Neuronal stem cell (in vitro differentiated cells): Measurements from ENCODE around the gene KRT71.

Source experiments
- DNase-seq: peaks from one replicate; pipeline ENCODE4 v3.0.0-alpha.2; 2013; ENCODE audit warnings: low spot score
- H2AFZ ChIP-seq: one replicate; pipeline ENCODE4 v1.6.1; 2013; ENCODE audit warnings: mild to moderate bottlenecking, low read length, inconsistent platforms
- H2AK5ac ChIP-seq: 2 replicates; pipeline ENCODE4 v1.6.1; 2013; ENCODE audit warnings: low read depth, mild to moderate bottlenecking, inconsistent platforms, low read length, moderate library complexity, mixed read lengths
- H2BK120ac ChIP-seq: 2 replicates; pipeline ENCODE4 v1.6.1; 2013; ENCODE audit warnings: low read depth, mild to moderate bottlenecking, inconsistent platforms, low read length, moderate library complexity, mixed read lengths
- H2BK12ac ChIP-seq: one replicate; pipeline ENCODE4 v1.6.1; 2013; ENCODE audit warnings: low read length, inconsistent platforms
- H2BK15ac ChIP-seq: 2 replicates; pipeline ENCODE4 v1.6.1; 2013; ENCODE audit warnings: mild to moderate bottlenecking, low read length, inconsistent platforms, mixed read lengths
- H2BK5ac ChIP-seq: one replicate; pipeline ENCODE4 v1.6.1; 2013; ENCODE audit warnings: inconsistent platforms, mild to moderate bottlenecking, low read length, moderate library complexity
- H3K14ac ChIP-seq: one replicate; pipeline ENCODE4 v1.6.1; 2013; ENCODE audit warnings: low read length, inconsistent platforms
- H3K18ac ChIP-seq: 2 replicates; pipeline ENCODE4 v1.6.1; 2013; ENCODE audit warnings: low read length, inconsistent platforms
- H3K23ac ChIP-seq: 2 replicates; pipeline ENCODE4 v1.6.1; 2013; ENCODE audit warnings: low read depth, mild to moderate bottlenecking, mixed read lengths, low read length, inconsistent platforms; ENCODE audit not compliant: poor library complexity
- H3K27ac ChIP-seq: replicated peaks from 3 replicates; pipeline ENCODE4 v1.5.1; 2013; ENCODE audit warnings: low read length, inconsistent platforms
- H3K27me3 ChIP-seq, 3 experiments: 2 replicates each; pipeline ENCODE4 v1.6.1; 2013; ENCODE audit warnings: low read length in 3 of 3, mild to moderate bottlenecking in 2 of 3, inconsistent platforms in 1 of 3, low read depth in 1 of 3, mixed read lengths in 1 of 3, moderate library complexity in 1 of 3; ENCODE audit not compliant: control insufficient read depth in 3 of 3, insufficient read depth in 3 of 3
- H3K36me3 ChIP-seq, 2 donors: replicated peaks in 1 of 2; 2 replicates each; pipeline ENCODE4 v1.6.1; 2013; ENCODE audit warnings: low read length in 2 of 2; ENCODE audit not compliant: control insufficient read depth in 2 of 2, insufficient read depth in 2 of 2
- H3K4ac ChIP-seq: 2 replicates; pipeline ENCODE4 v1.6.1; 2013; ENCODE audit warnings: inconsistent platforms, mild to moderate bottlenecking, low read length, moderate library complexity
- H3K4me1 ChIP-seq, 2 donors: 1 replicate in 1 of 2; 2 replicates in 1 of 2; pipeline ENCODE4 v1.6.1; 2013; ENCODE audit warnings: low read length in 2 of 2, low read depth in 1 of 2; ENCODE audit not compliant: control insufficient read depth in 2 of 2, insufficient read depth in 1 of 2
- H3K4me2 ChIP-seq: one replicate; pipeline ENCODE4 v1.6.1; 2013; ENCODE audit warnings: mild to moderate bottlenecking, low read length, inconsistent platforms; ENCODE audit not compliant: insufficient read depth, poor library complexity, severe bottlenecking
- H3K4me3 ChIP-seq, 2 donors: 2 replicates each; pipeline ENCODE4 v1.5.1; 2013; ENCODE audit warnings: low read length in 2 of 2, mild to moderate bottlenecking in 2 of 2, inconsistent platforms in 1 of 2, moderate library complexity in 1 of 2
- H3K79me1 ChIP-seq: one replicate; pipeline ENCODE4 v1.6.1; 2013; ENCODE audit warnings: low read depth, mild to moderate bottlenecking, inconsistent platforms, low read length, moderate library complexity
- H3K9ac ChIP-seq: one replicate; pipeline ENCODE4 v1.6.1; 2013; ENCODE audit warnings: mild to moderate bottlenecking, low read depth, low read length, inconsistent platforms; ENCODE audit not compliant: poor library complexity
- H3K9me3 ChIP-seq, 2 donors: replicated peaks in 1 of 2; 2 replicates each; pipeline versions ENCODE3 to v1.6.1; 2013; ENCODE audit warnings: low read length in 2 of 2, mild to moderate bottlenecking in 2 of 2, inconsistent platforms in 1 of 2, low read depth in 1 of 2, mixed read lengths in 1 of 2, moderate library complexity in 1 of 2; ENCODE audit not compliant: control insufficient read depth in 2 of 2, insufficient read depth in 1 of 2
- H4K8ac ChIP-seq: one replicate; pipeline ENCODE4 v1.6.1; 2013; ENCODE audit warnings: low read depth, mild to moderate bottlenecking, inconsistent platforms, low read length, moderate library complexity
- H4K91ac ChIP-seq: one replicate; pipeline ENCODE4 v1.6.1; 2013; ENCODE audit warnings: low read length, low read depth, mild to moderate bottlenecking, inconsistent platforms; ENCODE audit not compliant: poor library complexity
- WGBS, 2 donors: extraction: QIAGEN DNeasy Blood & Tissue Kit; methylation state at CpG; one replicate each; pipeline ENCODE4 v1.1.7; 2013; ENCODE audit warnings: missing lambda C conversion rate in 2 of 2, mixed read lengths in 1 of 2; ENCODE audit not compliant: insufficient read length in 2 of 2, insufficient replicate concordance in 1 of 2; ENCODE audit errors: extremely low coverage in 2 of 2; 5-methylcytosine and 5-hydroxymethylcytosine counted together

The KRT71 gene

DNA sequence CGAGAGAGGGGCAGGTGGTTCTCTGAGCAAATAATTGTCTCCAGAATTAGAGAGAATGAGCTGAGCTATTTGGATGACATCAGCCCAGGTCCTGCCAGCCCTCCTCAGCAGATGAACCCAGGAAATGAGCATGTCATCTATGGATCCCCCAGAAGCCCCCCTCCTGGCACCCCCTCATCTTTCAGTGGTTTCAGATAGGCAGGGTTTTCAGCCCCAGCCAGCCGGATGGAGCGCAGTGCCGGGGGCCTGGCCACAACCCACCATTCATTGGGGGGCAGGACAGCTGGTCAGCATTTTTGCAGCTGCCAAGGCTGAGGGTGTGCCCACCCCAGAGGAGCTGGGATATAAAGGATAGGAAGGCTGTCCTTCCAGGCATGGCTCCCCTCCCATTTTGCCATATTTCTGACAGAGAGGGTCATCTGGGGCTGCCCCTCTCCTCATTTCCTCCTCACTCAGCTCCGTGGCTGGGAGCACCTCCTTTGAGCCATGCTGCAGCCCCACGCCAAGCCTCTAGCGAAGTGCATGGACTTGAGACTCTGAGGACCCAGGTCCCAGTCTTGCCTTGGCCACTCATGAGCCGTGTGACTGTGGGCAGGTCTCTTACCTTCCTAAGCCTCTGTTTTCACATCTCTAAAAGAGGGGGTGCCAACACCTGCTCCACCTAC is 6.0 kb upstream of the KRT71 start:
- H3K79me1 ChIP-seq: no peaks in the 10 kb centered on the region
- no peak overlapping the region for H3K18ac ChIP-seq
- DNase-seq: no peak
- H3K9ac ChIP-seq: no peak overlapping the region
- no peak overlapping the region for H3K27ac ChIP-seq
- no peak overlapping the region for H3K4ac ChIP-seq
- H2BK120ac ChIP-seq: no peak overlapping the region
- no peaks in the 10 kb centered on the region for H3K36me3 ChIP-seq
- H3K4me3 ChIP-seq: no peak overlapping the region
- no peak overlapping the region for H3K4me2 ChIP-seq
- no peak overlapping the region for H3K23ac ChIP-seq
- peak overlapping the region; percentile 10 for H2AK5ac ChIP-seq
- no peak overlapping the region for H4K8ac ChIP-seq
- no peaks in the 10 kb centered on the region for H3K9me3 ChIP-seq
- peaks cover 0 to 4% (median 0%) of the 10 kb centered on the region in 3 experiments for H3K27me3 ChIP-seq
- no peak overlapping the region for H2BK5ac ChIP-seq
- no peak overlapping the region for H3K14ac ChIP-seq
- WGBS, 2 donors: no CpG with 5 or more reads among the region's 8 CpGs
- no peak overlapping the region for H2AFZ ChIP-seq
- H2BK15ac ChIP-seq: no peak overlapping the region
- no peaks in the 10 kb centered on the region for H3K4me1 ChIP-seq
- no peak overlapping the region for H4K91ac ChIP-seq
- no peak overlapping the region for H2BK12ac ChIP-seq

DNA sequence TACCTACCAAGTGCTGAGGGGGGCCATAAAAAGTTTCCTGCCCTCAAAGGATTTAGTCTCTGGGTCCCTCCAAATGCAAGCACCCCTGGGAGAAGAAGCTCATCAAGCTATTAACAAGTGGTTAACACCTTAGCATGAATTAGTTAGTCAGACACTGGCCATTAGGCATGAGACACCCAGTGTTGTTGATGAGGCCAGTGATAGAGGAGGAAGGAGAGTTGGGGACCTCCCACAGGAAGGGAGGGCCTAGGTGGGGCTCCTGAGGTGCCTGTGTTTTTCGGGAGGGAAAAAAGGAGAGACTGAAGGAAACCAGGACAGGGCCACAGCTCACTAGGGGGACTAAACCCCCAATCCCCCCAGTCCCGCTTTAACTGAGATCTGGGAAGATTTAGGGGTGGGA is 4.5 kb upstream of the KRT71 start:
- Histone ChIP-seq H2AFZ (no peak overlapping the region), H3K4ac (no peak overlapping the region), H3K4me2 (no peak overlapping the region), H3K18ac (no peak overlapping the region), H3K27ac (no peak overlapping the region), H2BK15ac (no peak overlapping the region), H3K9ac (no peak overlapping the region), H4K8ac (no peak overlapping the region), H3K14ac (no peak overlapping the region), H3K27me3 (peaks cover 0 to 5% (median 0%) of the 10 kb centered on the region in 3 experiments), H3K79me1 (no peaks in the 10 kb centered on the region), H3K36me3 (no peaks in the 10 kb centered on the region), H3K4me3 (no peak overlapping the region), H3K4me1 (no peaks in the 10 kb centered on the region), H2BK5ac (no peak overlapping the region), H4K91ac (no peak overlapping the region), H2BK120ac (no peak overlapping the region), H2BK12ac (no peak overlapping the region), H3K9me3 (no peaks in the 10 kb centered on the region), H2AK5ac (no peak overlapping the region), H3K23ac (no peak overlapping the region)
- no peak for DNase-seq
- no CpG with 5 or more reads among the region's 2 CpGs for WGBS, 2 donors

DNA sequence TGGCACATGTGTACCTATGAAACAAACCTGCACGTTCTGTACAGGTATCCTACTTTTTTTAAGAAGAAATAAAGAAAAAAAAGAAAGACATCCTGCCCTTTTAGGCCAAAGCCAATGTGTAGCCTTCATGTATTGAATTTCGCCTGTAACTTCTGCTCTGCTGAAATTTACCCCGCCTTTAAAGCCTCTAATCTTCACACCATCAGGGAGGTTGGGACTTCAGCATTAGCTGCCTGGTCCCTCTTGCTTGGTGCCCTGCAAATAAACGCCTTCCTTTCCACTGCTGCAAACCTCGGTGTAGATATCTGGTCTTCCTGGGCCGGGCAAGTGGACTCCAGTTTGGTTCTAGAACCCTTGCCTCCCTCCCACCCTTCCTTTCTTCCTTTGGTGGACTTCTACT is 2.6 kb upstream of the KRT71 start:
- Histone ChIP-seq H2AK5ac (no peak overlapping the region), H3K4me2 (no peak overlapping the region), H3K4ac (no peak overlapping the region), H4K91ac (no peak overlapping the region), H3K4me1 (no peaks in the 10 kb centered on the region), H2BK15ac (no peak overlapping the region), H2AFZ (no peak overlapping the region), H3K79me1 (no peaks in the 10 kb centered on the region), H3K14ac (no peak overlapping the region), H3K9ac (no peak overlapping the region), H3K27ac (no peak overlapping the region), H2BK12ac (no peak overlapping the region), H3K23ac (no peak overlapping the region), H3K27me3 (peaks cover 0 to 7% (median 0%) of the 10 kb centered on the region in 3 experiments), H4K8ac (no peak overlapping the region), H2BK5ac (no peak overlapping the region), H3K4me3 (no peak overlapping the region), H3K18ac (no peak overlapping the region), H2BK120ac (no peak overlapping the region), H3K9me3 (no peaks in the 10 kb centered on the region), H3K36me3 (no peaks in the 10 kb centered on the region)
- WGBS, 2 donors: no CpG with 5 or more reads among the region's 6 CpGs
- DNase-seq: no peak

DNA sequence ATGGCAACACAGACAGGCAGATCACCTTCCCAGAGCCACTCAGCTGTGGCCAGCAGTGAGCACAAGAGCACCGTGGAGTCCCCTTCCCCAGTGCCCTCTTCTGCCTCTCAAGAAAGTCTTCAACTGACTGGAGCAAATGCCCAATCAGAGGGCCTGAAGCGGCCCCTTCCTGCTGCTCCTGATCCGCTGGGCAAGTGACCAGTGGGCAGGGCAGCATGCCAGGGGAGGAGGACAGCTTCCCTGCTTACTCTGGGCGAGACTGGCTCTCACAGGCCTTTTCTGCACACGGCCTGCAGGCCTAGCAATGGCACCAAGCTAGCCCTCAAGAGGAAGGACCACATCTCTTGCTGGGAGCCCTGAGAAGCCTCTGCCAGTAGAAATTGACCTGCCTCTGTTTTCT is 890 bp downstream of the KRT71 start:
- no peaks in the 10 kb centered on the region for H3K9me3 ChIP-seq
- peaks cover 0 to 7% (median 0%) of the 10 kb centered on the region in 3 experiments for H3K27me3 ChIP-seq
- no peak overlapping the region for H2BK5ac ChIP-seq
- H3K14ac ChIP-seq: no peak overlapping the region
- no peak overlapping the region for H3K18ac ChIP-seq
- WGBS, 2 donors: no CpG with 5 or more reads among the region's 5 CpGs
- no peak overlapping the region for H2AK5ac ChIP-seq
- H4K8ac ChIP-seq: no peak overlapping the region
- H2AFZ ChIP-seq: no peak overlapping the region
- H3K4ac ChIP-seq: no peak overlapping the region
- no peak overlapping the region for H2BK15ac ChIP-seq
- no peak overlapping the region for H2BK120ac ChIP-seq
- no peak overlapping the region for H3K27ac ChIP-seq
- H3K4me2 ChIP-seq: no peak overlapping the region
- no peaks in the 10 kb centered on the region for H3K36me3 ChIP-seq
- H3K79me1 ChIP-seq: no peaks in the 10 kb centered on the region
- no peak overlapping the region for H3K9ac ChIP-seq
- H3K4me1 ChIP-seq: no peaks in the 10 kb centered on the region
- no peak overlapping the region for H2BK12ac ChIP-seq
- no peak overlapping the region for H3K4me3 ChIP-seq
- H4K91ac ChIP-seq: no peak overlapping the region
- no peak for DNase-seq
- H3K23ac ChIP-seq: no peak overlapping the region
